Measurements from ENCODE around the gene FYTTD1.

FYTTD1 gene

DNA sequence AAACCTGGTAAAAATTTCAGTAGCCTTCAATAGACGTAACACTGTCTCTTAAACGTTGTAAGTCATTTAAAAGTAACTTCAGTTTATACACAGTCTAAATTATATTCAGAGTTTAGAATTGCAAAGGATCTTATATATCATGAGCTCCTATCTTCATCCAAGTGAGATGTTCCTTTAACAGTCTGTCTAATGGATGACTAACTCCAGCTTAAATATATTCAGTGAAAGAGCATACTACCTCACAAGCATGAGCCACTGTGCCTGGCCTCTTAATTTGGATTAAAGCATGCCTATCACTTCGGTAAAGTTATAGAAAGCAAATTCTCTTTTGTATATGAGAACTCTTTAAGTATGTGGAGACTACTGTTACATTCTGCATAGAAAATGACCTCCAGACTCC is 7.0 kb downstream of the FYTTD1 start:
- CTCF ChIA-PET = interaction anchor here (0.7 to 0.9 kb wide), 3 partner anchors 20 to 65 kb away, joined by 3 to 5 read pairs (median 3); no protein-coding TSS in a partner anchor
- POLR2A ChIA-PET = no interaction called here
- no peak for DNase-seq (ENCODE audit: extremely low spot score)
- TF ChIP-seq, protein P1, sequence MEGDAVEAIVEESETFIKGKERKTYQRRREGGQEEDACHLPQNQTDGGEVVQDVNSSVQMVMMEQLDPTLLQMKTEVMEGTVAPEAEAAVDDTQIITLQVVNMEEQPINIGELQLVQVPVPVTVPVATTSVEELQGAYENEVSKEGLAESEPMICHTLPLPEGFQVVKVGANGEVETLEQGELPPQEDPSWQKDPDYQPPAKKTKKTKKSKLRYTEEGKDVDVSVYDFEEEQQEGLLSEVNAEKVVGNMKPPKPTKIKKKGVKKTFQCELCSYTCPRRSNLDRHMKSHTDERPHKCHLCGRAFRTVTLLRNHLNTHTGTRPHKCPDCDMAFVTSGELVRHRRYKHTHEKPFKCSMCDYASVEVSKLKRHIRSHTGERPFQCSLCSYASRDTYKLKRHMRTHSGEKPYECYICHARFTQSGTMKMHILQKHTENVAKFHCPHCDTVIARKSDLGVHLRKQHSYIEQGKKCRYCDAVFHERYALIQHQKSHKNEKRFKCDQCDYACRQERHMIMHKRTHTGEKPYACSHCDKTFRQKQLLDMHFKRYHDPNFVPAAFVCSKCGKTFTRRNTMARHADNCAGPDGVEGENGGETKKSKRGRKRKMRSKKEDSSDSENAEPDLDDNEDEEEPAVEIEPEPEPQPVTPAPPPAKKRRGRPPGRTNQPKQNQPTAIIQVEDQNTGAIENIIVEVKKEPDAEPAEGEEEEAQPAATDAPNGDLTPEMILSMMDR (IDR thresholded peaks at IDR 0.05; ENCODE audit: control extremely low read depth, extremely low read depth, low read depth, missing control alignments) = no peak

DNA sequence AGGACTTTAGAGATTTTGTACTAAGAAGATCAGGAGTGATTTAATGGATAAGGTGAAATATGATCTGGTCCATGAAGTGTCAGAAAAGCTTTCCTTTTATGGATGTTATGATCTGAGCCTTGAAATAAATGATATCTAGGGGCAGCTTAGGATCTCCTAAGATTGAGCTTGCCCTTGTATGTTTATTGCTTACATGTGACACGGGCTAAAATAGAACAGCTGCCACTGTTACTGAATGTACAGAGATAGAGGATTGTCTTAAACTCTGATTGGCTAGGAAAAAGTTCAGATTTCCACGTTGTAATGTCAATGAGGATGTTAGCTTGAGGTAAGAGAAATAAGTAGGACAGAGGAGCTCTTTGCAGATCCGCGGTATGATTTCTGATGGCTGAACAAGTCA is 8.8 kb downstream of the FYTTD1 start:
- DNase-seq (ENCODE audit: extremely low spot score) = no peak
- ChIA-PET CTCF (interaction anchor here (1.2 to 1.5 kb wide), 2 partner anchors 26 to 159 kb away, joined by 3 to 4 read pairs; no protein-coding TSS in a partner anchor), POLR2A (no interaction called here)
- TF ChIP-seq, protein P1 (IDR thresholded peaks at IDR 0.05; ENCODE audit: control extremely low read depth, extremely low read depth, low read depth, missing control alignments) = no peak

DNA sequence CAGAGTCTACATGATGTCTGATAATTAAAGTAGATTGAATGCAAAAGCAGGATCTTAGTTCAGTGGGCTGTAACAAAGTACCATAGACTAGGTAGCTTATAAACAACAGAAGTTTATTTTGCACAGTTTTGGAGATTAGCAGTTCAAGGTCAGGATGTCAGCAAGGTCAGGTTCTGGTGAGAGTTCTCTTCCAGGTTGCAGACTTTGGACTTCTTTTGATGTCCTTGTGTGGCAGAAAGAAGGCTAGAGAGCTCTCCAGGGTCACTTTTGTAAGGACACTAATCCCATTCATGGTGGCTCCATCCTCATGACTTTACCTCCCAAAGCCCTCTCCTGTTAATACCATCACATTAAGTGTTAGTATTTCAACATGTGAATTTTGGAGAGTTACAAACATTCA is 12.1 kb downstream of the FYTTD1 start:
- TF ChIP-seq, protein P1 (IDR thresholded peaks at IDR 0.05; ENCODE audit: control extremely low read depth, extremely low read depth, low read depth, missing control alignments) = no peak
- DNase-seq (ENCODE audit: extremely low spot score) = no peak
- ChIA-PET CTCF (no interaction called here), POLR2A (no interaction called here)

DNA sequence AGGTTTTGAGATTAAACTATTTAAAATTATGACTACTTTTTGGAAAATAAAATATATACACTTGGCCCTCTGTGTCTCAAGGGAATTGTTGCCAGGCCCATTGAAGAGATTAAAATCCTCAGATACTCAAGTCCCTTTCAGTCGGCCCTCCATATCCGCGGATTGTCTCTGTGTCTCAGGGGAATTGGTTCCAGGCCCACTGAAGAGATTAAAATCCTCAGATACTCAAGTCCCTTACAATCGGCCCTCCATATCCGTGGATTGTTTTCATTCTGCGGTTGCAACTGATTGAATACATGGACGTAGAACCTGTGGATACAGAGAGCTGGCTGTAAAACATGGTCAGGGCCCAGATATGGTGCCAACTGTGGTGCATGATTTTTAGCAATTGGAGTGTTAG is 25.6 kb downstream of the FYTTD1 start:
- DNase-seq (ENCODE audit: extremely low spot score) = no peak
- POLR2A ChIA-PET = no interaction called here
- CTCF ChIA-PET = interaction anchor here (1.4 kb wide), 1 partner anchor 14 kb away, joined by 3 read pairs; no protein-coding TSS in a partner anchor
- TF ChIP-seq, protein P1 (IDR thresholded peaks at IDR 0.05; ENCODE audit: control extremely low read depth, extremely low read depth, low read depth, missing control alignments) = no peak

DNA sequence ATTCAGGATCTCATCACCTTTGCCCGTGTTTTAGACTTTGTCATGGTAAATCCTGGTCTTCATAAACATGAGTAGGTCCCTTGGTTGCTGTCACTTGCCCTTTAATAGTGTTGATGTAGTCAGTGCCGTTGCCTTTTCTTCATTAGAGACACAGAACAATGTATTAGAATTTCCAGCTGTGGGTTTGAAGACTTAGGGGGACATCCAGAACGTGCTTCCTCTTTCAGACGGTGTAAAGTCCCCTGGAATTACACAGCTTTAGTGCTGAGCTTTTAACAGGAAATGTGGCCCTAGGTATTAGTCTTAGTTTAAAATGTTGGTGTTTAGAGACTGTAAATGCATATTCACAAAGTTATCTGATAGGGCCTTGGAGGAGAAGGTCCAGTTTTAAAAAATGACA is 32.5 kb downstream of the FYTTD1 start:
- POLR2A ChIA-PET = no interaction called here
- CTCF ChIA-PET = interaction anchor here (1.6 to 2.8 kb wide), 2 partner anchors 11 to 58 kb away, joined by 4 to 12 read pairs; no protein-coding TSS in a partner anchor
- TF ChIP-seq, protein P1 (IDR thresholded peaks at IDR 0.05; ENCODE audit: control extremely low read depth, extremely low read depth, low read depth, missing control alignments) = no peak
- DNase-seq (ENCODE audit: extremely low spot score) = peak; percentile 26

DNA sequence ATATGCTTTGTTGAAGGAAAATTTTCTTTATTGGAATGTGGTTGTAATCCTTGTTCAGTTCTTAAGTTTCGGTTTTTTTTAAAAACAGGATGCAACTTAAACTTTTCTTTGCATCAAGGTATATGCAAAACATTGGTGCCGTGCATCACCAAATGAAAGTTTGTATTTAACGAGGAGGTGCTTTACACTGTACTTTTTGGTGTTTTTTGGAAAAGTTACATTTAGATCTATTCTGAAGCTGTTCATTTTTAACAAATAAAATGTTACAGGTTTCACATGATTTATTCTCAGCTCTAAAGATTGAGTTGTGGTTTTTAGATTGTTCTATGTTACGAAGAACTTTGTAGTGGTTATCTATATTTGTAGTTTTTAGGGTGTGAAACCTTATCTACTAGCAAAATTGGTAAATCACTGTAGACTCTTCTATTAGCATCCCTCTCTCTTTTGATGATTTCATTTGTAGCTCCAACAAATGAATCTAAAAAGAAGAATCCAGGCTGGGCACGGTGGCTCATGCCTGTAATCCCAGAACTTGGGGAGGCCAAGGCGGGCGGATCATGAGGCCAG is 34.4 kb downstream of the FYTTD1 start:
- CTCF ChIA-PET = interaction anchor here (0.9 to 2.8 kb wide), 9 partner anchors 9 to 83 kb away, joined by 3 to 12 read pairs (median 4); no protein-coding TSS in a partner anchor
- POLR2A ChIA-PET = no interaction called here
- TF ChIP-seq, protein P1 (IDR thresholded peaks at IDR 0.05; ENCODE audit: control extremely low read depth, extremely low read depth, low read depth, missing control alignments) = no peak
- DNase-seq (ENCODE audit: extremely low spot score) = no peak
